ENCODE measurements around the gene DKK1.
"Not testable (repeated sequence)": the region's sequence is repeated elsewhere in the genome, so short reads cannot be mapped to it uniquely, and the experiment has no call there.

The DKK1 gene

DNA sequence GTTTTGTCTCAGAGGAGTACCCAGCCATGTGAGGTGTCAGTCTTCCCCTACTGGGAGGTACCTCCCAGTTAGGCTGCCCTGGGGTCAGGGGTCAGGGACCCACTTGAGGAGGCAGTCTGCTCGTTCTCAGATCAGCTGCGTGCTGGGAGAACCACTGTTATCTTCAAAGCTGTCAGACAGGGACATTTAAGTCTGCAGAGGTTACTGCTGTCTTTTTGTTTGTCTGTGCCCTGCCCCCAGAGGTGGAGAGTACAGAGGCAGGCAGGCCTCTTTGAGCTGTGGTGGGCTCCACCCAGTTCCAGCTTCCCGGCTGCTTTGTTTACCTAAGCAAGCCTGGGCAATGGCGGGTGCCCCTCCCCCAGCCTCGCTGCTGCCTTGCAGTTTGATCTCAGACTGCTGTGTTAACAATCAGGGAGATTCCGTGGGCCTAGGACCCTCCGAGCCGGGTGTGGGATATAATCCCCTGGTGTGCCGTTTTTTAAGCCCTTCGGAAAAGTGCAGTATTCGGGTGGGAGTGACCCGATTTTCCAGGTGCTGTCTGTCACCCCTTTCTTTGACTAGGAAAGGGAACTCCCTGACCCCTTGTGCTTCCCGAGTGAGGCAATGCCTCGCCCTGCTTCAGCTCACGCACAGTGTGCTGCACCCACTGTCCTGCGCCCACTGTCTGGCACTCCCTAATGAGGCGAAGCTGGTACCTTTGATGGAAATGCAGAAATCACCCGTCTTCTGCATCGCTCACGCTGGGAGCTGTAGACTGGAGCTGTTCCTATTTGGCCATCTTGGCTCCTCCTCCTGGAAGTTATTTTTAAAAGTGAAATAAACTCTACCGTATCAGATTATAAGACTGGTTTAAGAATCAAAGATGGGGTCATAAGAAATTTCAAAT lies 51.7 kb downstream of the DKK1 start:
- DNase-seq (ENCODE audit: low read depth in 2 of 3, low spot score in 2 of 3): not testable (repeated sequence)
